Iris pigment epithelial cell (primary cell): ENCODE measurements around the gene COPB2.
"Not testable (repeated sequence)": the region's sequence is repeated elsewhere in the genome, so short reads cannot be mapped to it uniquely, and the experiment has no call there.

Experiments used
- DNase-seq: peaks from one replicate; pipeline ENCODE4 v3.0.0-alpha.2; 2011; ENCODE audit warnings: low read depth

The COPB2 gene

DNA sequence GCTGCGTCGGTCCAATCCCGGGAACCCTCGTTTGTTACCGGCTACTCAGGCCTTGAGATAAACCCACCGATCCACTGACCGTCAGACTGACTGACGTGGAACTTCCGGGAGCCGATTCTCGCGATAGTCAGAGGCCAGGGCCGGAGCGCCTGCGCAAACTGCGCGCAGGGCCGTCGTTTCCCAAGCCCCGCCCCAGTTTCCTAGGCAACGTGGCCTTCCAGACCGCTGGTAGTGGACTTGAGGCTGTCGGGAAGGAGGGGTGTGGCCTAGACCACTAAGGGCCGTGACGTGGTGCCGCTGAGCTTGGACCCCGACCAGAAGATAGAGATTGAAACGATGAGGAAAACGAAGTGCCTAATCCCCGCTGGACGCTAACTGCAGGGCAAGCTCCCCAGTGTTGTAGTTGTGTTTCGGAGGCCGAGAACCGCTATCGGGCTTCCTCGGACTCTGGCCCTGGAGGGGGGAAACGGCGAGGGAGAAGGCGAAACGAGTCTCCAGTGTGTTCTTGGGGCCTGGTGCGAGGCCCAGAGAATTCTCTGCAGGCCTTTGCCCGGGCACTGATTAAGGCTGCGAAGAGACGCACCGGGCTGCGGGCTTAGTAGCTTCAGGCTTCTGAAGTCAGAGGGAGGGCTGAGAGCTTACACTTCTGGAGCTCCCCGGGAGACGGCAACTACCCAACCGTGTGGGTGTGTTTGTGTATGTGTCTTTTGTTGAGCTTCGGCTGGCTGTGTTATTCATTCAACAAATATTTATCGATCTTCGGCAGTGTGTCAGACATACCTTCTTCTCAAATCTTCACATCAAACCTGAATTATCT is at the start of gene COPB2:
COPB2 (minus strand) TSS at position 96 of the 817 bp plus-strand sequence. CDS start 97 bp downstream, outside the sequence.
- DNase-seq: peak; percentile 99

DNA sequence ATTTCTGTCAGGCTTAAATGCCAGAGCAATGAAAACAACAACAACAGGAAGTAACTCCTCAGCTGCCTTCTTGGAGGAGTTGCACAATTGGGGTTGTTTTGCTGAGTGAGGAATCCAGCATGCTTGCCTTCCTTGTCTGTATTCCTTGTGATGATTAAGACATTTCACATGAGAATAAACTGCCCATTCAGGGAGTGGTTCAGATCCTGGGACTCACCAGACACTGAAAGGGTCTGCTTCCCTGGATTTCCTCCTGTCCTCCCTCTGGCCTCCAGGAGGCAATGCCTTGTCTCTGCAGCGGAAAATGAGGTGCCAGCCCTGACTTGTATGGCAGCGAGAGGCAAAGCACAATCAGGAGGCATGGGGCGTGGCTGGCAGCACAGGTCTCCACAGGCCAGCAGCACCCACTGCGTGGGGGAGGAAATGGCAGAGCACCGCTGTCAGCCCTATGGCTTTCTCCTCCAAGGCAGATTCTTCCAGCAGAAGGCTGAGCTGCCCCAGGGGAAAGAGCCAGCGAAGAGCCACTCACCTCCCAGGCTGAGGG is 45.4 kb upstream of the COPB2 start:
- peak; percentile 83 for DNase-seq

DNA sequence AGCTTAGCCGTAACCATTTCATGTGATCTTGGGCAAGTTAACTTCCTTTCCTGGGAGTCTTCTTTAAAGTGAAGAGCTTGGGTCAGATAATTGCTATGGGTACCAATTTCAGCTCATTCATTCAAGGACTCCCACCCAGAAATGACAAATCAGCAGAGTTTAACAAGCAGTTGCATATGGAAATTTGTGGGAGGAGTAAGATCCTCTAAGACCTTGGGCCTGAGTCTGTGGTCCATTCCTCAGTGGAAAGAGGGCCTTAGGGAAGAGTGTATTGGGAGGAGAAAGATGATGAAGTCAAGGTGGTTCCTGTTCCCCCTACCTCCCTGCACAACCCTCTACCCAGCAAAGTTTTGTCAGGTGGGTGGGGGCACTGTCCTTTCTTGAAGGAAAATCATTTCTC is 44.8 kb upstream of the COPB2 start:
- no peak for DNase-seq

DNA sequence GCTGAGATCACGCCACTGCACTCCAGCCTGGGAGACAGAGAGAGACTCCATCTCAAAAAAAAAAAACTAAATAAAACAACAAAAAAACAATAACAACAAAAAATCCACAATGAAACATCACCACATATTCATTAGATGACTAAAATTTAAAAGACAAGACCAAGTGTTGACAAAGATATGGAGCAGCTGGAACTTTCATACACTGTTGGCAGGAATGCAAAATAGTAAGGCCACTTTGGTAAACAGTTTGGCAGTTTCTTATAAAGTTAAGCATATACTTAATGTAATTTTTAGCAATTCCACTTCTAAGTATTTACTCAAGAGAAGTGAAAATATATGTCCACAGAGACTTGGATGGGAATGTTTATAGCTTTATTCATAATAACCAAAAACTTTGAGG is 43.6 kb upstream of the COPB2 start:
- no peak for DNase-seq

DNA sequence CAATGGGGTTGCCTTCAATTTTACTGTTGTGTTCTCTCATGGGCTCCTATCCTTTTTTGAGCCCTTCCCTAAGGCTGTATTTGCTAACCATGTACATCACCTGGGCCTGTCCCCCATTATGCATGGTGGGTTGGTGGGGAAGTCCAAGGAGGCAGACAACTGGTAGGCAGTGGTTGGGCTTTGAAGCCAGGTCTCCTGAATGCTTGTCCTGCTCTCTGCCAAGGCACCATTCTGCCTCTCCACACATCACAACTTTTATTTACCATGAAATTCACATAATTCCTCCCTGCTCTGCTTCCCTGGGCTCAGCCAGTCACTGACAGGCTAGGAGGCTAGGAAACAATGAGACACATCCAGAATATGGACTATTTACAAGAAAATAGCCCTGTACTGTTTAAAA is 41.0 kb upstream of the COPB2 start:
- no peak for DNase-seq

DNA sequence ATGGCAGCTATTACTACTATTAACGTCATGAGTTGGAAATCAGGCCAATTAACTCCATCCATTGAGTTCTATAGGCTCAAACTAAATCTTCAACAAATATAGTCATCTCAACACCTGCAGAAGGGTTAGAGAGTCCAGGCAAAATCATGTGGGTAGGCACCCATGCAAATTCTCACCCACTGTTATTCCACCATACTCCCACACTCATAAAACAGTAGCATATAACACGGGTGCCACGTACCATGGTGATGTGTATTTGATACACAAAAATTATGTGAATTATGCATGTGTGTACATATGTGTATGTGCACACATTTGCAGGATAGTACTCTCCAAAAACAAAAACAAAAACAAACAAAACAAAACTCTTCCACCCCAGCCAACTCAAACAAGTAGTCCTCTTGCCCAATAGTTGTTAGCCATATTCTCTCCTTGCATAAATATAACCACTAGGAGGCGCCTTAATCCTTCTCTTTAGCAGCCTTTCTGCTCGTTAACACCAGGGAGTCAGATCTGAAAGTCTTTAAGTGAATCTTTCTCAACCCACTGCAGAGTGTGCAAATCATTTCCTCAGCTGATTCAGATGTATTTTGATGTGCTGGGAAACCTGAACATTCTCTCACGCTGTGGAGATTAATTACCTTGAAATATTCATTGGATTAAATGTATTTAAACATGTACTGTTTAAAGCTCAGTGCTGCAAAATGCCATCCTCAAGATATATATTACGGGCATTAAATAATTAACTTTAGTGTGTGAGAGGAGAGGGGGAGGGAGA is 38.0 kb upstream of the COPB2 start:
- DNase-seq: peak; percentile 80

DNA sequence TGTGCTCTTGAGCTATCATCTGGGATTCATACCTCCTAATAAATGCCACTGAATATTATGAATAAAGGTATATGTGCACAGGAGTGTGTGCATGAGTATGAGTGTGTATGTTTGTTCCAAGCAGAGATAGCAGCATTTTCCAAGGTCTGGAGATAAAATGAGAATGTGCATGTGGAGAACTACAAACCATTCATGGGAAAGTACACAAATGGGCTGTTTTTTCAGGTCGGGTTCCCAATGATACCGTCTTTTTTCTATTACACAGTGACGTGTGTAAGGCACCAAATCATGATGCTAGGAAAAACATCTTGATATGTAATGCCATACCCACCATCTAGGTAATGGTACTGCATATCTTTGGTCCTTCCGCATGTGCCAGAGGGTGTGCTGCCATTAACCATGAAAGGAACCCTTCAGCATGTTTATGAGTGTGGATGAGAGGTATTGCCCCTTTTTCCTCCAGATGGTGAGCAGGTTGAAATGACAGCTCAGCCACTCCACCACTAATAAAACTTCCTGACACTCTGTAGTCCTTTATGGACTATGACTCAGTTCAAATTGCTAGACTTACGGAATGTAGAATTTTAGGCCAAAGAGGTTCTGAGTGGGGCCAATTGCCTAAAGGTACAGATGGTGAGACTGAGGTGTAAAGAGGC is 36.4 kb upstream of the COPB2 start:
- DNase-seq: no peak

DNA sequence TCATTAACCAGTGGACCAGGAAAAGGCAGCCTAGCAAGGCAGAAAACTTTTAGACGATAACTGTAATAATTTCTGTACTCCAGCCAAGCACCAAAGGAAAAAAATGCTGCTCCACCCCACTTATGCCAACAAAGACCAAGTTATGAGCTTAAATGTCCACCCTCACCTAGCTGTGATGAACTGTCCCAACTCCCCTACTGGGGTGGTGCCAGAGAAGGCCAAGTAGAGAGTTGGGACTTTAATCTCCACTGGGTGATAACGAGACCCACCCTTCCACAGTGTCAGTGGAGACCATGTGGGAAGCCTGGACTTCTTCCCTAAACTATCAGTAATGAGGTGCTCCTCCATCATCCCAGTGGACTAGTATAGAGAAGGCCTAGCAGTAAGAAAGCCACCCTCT is 33.8 kb upstream of the COPB2 start:
- no peak for DNase-seq

DNA sequence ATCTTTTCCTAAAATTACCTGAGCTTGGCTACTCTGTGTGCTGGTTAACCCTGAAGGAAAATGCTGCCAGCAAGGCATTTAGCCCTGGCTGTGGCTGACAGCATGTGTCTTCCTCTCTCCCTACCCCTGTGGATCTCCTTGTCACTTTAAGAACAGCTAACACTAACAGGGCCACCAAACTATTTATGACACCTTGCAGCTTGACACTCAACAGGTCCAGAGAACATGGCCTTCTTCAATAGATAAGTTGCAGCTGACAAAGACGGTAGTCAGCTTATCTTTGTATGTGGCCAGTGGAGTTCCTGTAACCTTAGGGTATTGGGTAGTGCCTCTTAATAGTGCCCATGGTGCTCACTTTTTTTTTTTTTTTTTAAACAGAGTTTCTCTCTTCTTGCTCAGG is 32.0 kb upstream of the COPB2 start:
- no peak for DNase-seq

DNA sequence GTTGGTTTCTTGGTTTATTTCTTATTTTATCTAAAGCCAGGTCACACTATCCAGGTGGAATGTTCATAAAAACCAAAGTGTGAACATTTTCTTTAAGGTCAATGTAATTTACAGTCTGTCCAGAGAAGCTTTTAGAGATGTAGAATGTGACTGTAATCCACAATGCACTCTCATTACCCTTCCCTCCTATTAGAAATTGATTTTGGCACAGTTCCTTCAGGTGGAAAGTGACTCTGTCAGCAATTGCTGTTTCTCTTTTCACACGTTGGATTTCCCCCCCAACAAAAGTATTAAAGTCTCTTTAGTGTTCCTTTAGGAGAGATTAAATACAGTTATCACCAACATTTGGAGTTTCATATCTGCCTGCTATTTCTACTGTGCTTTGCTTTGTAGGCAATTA is 31.6 kb upstream of the COPB2 start:
- DNase-seq: no peak

DNA sequence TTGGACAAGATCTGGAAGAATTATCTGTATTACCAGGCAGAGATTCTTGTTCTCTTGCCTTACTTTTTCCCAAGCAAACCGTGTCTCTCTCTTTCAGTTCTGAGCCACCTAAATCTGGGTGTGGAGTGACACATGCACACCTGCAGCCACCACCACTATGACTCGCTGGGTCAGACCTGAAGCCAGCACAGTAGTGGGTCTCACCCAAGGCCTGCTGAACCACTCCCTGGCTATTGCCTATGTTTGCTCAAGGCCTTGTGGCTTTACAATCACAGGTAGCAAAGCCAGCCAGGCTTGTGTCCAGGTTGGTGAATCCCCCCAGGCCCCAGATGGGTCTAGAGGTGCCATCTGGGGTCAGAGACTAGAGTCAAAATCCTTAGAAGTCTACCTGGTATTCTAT is 28.7 kb upstream of the COPB2 start:
- DNase-seq: no peak

DNA sequence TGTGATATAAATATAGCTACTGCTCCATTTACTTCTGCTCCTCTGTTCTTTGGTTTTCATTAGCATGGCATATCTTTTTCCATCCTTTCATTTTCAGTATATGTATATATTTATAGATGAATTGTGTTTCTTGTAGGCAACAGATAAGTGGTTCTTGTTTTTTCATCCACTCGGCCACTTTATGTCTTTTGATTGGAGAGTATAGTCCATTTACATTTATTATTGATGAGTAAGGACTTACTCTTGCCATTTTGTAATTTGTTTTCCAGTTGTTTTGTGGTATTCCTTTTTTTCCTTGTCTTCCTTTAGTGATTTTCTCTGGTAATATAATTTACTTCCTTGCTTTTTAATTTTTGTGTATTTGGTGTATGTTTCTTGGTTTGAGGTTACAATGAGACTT is 26.8 kb upstream of the COPB2 start:
- DNase-seq: no peak

DNA sequence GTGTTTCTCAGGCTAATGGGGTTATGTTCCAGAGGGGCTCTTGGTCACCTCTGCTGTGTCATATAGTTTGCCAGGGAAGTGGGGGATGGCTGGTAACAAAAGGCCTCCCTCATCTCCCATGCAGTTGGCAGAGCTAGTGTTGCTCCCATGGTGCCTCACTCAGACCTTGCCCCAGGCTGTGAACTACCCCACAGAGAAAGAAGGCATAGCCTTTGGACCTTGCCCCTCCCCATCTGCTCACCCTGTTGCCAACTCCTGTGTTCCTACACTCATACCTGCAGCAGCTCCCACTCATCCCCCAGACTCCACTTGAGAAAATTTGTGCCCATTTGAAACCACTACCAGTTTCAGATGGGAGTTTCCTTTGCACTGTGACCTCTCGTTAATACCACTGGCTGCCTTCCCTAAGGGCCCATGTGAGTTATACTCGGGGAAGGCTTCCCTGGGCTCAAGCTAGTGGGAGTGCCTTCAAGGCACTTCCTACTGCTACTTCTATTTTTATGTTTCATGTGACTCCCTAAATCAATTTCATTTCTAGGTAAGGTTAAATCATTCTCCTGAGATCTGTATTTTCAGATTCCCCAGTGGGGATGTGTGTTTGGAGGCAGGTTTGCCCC is 25.3 kb upstream of the COPB2 start:
- no peak for DNase-seq

DNA sequence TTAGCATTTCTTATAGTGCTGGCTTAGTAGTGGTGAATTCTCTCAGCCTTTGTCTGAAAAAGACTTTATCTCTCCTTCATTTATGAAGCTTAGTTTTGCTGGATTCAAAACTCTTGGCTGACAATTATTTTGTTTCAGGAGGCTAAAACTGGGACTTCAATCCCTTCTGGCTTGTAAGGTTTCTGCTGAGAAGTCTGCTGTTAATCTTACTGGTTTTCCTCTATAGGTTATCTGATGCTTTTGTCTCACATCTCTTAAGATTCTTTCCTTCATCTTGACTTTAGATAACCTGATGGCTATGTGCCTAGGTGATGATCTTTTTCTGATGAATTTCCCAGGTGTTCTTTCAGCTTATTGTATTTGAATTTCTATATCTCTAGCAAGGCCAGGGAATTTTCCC is 23.4 kb upstream of the COPB2 start:
- DNase-seq: not testable (repeated sequence)

DNA sequence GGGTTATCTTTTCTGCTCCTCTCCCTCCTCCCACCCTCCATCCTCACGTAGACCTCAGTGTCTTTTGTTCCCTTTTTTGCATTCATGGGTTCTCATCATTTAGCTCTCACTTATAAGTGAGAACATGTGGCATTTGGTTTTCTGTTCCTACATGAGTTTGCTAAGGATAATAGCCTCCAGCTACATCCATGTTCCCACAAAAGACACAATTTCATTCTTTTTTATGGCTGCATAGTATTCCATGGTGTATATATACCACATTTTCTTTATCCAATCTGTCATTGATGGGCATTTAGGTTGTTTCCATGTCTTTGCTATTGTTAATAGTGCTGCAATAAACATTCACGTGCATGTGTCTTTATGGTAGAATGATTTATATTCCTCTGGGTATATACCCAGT is 11.7 kb upstream of the COPB2 start:
- DNase-seq: not testable (repeated sequence)

DNA sequence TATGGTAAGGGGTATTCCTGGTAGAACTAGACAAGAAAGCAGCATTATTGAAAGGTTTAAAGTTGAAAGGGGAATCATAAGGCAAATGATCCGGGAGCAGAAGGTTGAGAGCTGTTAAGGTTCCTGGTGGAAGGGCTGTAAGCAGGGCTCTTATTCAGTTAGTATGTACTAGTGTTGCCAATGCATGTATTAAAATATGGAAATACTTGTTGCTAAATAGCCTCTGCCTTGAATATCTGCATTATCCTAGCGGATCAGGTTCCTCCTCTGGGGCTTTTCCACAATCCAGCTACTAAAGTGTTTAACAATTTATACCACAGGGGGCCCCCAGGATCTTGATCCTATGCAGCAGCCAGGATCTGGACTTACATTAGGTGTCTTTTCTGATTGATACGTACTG is 7.3 kb upstream of the COPB2 start:
- DNase-seq: no peak

DNA sequence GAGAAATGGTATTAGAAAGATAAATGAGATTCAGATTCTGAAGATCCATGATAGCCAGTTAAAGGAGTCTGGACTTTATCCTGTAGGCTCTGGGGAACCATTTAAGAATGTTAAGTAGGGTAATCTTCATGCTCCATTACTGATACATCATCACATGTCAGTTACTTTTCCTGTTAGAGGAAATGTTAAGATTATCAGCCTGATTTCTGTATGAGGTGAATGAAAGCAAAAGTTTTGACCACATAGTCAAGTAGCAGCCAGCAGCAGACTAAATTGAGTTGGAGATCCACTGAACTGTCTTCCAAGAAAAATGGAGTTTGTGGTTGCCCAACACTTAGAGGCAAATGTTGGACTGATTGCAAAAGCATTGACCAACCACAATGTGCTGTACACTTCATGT is 4.7 kb upstream of the COPB2 start:
- peak; percentile 19 for DNase-seq

DNA sequence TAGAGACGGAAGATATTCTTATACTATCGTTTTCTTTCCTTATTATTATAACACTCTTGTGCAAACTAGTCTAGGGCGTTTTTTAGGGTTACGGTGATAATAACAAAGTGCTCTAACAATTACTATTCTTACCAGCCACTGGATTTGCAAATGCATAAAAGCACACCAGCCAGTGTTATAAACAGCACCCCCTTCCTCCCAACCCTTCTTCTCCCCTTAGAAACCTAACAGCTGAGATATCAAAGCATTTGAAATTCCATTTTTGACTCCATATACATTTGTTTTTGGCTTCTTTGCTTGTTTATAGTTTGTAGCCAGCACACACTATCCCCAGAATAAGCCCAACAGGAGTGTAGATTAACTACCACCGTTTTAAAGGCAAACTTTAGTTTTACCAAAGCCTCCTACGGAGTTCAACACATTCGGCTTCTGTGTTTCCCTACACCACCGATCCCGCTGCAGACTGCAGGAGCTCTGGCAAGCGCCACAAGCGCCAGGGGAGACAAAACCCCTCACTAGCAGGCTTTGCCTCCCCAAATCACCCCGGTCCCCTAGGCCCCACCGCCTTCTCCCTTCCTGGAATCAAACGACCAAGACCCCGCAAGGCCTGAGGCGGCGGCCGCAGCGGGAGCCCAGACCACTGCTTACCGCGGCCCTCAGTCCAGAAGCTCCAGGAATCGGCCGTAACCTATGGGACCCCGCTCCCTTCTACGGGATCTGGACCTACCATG is 461 bp downstream of the COPB2 start:
- DNase-seq: peak; percentile 9

DNA sequence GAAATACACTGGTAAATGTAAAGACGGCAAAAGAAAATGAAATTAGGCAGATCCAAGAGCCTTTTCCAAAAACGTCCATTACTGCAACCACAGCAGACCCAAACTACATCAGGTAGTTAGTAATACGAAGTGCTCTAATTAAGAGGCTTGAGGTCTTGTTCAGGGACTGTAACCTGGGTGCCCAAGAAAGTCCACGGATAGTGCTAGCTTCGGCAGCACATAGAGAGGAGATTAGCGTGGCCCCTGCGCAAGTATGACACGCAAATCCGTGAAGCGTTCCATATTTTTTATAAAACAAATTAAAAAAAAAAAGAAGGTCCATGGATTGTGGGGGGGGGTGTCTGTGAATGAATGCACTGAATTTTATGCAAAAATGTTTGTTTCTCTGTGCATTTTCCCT is 1.4 kb downstream of the COPB2 start:
- no peak for DNase-seq

DNA sequence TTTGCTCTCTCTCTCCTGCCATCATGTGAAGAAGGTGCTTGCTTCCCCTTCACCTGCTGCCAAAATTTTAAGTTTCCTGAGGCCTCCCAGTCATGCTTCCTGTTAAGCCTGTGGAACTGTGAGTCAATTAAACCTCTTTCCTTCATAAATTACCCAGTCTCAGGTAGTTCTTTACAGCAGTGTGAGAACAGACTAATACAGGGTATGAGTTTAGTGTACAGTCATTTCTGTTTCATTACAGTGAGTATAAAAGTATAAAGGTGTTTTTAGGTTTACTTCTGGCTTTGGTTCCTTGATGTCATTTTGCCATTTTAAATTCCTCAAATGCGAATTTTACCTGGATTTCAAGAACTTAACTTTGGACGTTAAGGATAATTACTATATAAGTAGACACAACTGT is 7.2 kb downstream of the COPB2 start:
- DNase-seq: not testable (repeated sequence)

DNA sequence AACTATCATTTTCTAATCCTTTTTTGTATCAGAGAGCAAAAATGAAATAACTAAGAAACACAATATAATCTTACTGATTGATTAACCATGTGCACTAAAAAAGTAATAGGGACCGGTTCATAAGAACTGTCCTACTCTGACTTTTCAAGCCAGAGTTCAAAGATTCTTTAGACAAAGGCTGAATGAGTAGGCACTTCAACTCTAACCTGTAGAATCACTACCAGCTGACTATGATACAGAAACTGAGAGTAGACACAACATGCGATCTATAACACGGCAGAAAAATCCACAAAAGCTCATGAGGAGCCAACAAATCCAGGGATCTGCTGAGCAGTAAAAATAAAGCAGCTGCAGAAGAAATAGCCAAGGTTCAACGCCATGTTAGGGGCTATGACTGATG is 8.9 kb downstream of the COPB2 start:
- DNase-seq: no peak
